Hippocampal formation (tissue), 2 donors: ENCODE results near the gene SOX12.

Source experiments
- DNase-seq, 2 donors: peaks; one replicate each; lab custom pipeline; 2025; lab: John Stamatoyannopoulos, UW

The SOX12 gene

GRCh38 chr20:301886-302848, 23.2 kb upstream of the SOX12 start:
- DNase-seq: no peak

DNA sequence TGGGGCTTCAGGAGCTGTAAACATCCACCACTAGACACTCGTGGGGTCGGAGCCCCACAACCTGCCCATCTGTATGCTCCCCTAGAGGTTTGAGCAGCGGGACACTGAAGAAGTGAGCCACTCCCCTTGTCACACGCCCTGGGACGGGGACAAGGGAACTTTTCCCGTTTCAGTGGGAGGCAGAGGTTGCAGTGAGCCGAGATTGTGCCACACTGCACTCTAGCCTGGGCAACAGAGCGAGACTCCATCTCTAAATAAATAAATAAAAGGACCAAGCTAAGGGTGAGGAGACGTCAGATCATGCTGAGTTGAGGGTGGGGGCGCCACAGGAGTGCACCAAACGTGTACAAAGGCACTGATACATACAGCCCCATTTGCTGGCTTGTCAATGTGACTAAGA, 19.6 kb upstream of the SOX12 start:
- no peak for DNase-seq

DNA sequence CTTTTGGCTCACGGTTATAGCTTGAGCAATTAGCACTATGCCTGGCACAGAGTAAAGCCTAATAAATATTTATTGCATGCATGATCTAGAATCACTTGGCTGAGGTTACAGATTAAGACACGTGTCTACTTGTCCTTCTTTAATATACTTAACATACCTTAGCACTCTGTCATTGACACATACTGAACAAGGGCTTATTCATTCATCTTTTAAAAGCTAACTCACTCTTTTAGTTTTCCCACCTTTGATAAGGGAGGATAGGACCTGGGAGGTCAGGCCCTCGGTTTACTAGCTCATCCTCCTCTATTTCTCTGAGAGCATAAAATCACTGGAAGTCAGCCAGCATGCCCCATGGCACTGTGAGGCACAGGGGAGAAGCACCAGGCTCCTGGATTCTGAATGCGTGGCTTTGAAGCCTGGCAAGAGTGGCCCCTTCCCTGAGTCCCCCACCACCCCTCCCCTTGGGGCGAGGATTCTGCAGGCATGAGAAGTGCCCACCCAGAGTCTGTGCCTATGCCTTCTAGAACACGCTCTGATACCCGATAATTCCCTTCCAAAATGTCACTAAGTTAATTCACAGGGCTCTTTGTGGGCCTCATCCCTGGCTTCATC, 16.8 kb upstream of the SOX12 start:
- no peak for DNase-seq

DNA sequence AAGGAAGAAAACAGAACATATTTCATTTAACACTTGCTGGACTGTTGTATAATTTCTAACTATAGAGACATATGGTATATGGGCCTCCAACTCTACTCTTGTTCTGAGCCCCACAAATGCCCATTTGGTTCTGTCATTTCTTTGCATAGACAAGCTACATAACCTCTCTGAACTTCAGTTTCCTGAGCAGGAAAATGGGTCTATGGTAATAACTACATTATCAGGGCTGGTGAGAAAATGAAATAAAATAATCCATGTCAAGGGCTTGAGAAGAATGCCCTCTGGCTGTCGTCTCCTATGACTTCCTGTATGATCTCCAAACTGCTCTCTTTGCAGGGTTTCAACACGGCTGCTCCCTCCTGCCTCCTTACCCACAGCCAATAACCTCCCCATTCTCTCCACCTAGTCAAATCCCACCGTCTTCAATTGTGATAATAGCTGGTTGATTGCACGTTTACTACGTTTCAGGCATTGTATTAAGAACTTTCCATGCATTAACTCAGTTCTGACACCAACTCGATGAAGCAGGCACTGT, 16.0 kb upstream of the SOX12 start:
- DNase-seq: no peak

- DNase-seq: peak; percentile 98 to 99
These were observed 15.3 kb upstream of the SOX12 start for GRCh38 chr20:309841-310644.

GRCh38 chr20:310645-311044, 14.7 kb upstream of the SOX12 start:
- no peak for DNase-seq

GRCh38 chr20:311609-312008, 13.7 kb upstream of the SOX12 start:
- DNase-seq: no peak

GRCh38 chr20:312067-312466, 13.3 kb upstream of the SOX12 start:
- no peak for DNase-seq

- DNase-seq: no peak
These were observed 12.5 kb upstream of the SOX12 start for GRCh38 chr20:312866-313265.

DNA sequence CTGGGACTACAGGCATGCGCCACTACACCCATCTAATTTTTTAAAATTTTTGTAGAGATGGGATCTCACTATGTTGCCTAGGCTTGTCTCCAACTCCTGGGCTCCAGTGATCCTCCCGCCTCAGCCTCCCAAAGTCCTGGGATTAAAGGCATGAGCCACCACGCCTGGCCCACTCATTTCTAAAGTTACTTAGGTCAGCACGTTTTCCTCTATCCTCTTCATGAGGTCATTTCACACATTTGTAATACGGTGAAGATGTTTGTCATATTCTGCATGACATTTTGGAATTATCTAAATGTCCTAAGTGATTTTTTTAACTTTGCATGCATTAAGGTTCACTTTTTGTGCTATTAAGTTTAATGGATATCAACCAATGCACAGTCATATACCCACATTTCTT, 11.9 kb upstream of the SOX12 start:
- DNase-seq: no peak

DNA sequence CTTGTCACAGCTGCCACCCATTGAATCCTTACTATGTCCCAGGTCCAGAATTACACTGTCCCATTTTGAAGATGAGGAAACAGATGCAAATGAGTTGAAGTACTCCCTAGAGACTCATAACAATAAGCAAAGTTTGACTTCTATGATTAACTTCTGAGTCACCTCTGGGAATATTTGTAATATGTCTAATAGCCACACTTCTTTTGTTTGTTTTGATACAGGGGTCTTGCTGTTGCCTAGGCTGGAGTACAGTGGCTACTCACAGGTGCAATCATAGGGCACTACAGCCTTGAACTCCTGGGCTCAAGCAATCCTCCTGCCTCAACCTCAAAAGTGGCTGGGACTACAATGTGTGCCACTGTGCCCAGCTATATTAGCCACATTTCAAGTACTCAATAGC, 11.4 kb upstream of the SOX12 start:
- no peak for DNase-seq

DNA sequence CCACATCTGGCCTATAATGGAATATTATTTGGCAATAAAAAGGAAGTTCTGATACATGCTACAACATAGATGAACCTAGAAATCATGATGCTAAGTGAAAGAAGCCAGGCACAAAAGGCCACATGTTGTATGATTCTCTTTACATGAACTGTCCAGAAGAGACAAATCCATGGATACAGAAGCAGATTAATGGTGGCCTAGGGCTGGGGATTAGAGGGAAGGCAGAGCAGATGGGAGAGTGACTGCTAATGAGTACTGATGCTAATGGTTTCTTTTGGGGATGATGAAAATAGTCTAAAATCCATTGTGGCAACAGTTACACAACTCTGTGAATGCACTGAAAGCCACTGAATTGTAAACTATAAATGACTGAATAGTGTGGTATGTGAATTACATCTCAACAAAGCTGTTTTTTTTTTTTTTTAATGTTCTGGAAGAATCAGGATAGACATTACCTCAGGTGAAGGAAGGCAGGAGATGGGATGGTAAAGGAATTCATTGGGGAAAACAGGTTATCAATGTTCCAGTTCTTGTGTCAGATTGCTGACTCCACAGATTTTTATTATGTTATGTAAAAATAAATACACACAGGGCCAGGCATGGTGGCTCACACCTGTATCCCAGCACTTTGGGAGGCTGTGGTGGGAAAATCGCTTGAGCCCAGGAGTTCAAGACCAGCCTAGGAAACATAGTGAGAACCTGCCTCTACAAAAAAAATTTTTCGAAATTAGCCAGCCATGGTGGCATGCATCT, 8.9 kb upstream of the SOX12 start:
- no peak for DNase-seq

- peak; percentile 70 to 79 for DNase-seq
These were observed 941 bp upstream of the SOX12 start for GRCh38 chr20:324177-325044.

DNA sequence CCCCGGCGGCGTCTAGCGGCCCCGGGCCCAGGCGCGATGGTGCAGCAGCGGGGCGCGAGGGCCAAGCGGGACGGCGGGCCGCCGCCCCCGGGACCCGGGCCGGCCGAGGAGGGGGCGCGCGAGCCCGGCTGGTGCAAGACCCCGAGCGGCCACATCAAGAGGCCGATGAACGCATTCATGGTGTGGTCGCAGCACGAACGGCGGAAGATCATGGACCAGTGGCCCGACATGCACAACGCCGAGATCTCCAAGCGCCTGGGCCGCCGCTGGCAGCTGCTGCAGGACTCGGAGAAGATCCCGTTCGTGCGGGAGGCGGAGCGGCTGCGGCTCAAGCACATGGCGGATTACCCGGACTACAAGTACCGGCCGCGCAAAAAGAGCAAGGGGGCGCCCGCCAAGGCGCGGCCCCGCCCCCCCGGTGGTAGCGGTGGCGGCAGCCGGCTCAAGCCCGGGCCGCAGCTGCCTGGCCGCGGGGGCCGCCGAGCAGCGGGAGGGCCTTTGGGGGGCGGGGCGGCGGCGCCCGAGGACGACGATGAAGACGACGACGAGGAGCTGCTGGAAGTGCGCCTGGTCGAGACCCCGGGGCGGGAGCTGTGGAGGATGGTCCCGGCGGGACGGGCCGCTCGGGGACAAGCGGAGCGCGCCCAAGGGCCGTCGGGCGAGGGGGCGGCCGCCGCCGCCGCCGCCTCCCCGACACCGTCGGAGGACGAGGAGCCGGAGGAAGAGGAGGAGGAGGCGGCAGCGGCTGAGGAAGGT, 715 bp downstream of the SOX12 start:
- DNase-seq: peak; percentile 57 to 62

DNA sequence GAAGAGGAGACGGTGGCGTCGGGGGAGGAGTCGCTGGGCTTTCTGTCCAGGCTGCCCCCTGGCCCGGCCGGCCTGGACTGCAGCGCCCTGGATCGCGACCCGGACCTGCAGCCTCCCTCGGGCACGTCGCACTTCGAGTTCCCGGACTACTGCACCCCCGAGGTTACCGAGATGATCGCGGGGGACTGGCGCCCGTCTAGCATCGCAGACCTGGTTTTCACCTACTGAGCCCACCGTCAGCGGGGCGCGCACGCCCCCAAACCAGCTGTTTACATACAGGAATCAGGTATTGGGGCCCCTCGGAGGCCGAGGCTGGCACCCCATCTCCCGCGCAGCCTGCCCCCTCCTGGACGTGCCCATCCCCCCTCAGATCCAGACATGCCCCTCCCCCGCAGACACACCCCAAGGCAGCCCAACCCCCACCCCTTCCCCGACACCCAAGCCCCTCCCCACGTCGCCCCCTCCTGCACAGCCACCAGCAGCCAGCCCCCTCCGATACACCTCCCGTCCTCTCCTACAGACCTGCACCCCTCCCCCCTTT, 1.4 kb downstream of the SOX12 start:
- DNase-seq: no peak

DNA sequence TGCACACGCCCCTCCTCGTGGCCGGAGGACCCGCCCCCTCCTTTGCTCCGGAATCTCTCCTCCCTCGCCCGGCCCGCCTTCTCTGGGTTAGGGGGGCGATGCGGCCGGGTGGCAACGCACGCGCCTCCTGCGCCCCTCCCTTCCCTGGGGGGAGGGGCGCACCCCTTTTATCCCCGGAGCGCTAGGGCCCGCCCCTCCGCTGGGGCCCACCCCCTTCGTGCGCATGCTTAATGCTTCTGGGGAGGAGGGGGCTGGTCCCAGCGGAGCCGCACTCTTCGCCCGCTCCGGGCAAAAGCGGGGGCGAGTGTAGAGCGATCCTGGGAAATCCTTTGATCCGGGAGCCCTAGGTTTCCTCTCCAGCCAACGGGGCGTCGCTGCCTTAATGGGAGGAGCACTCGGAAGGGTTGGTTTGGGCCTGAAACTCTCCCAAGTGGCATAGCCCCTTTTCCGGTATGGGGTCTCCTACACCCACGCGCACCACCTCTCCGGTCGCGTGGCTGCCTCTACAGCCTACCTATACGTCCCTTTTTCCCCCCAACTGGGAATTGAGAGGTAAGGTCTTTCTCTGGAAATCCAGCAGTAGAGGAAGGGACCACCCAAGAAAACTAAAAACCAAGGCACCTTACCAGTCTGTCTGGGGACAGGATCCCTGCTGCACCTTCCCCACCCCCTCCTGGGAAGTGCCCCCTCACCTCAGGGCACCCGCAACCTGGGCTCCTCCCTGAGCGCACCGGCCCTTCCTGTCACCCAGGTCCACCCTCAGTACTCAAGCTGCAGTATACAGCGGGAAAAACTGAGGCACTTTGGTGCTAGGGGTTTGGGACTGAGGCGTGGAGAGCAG, 2.1 kb downstream of the SOX12 start:
- peak; percentile 84 to 85 for DNase-seq

DNA sequence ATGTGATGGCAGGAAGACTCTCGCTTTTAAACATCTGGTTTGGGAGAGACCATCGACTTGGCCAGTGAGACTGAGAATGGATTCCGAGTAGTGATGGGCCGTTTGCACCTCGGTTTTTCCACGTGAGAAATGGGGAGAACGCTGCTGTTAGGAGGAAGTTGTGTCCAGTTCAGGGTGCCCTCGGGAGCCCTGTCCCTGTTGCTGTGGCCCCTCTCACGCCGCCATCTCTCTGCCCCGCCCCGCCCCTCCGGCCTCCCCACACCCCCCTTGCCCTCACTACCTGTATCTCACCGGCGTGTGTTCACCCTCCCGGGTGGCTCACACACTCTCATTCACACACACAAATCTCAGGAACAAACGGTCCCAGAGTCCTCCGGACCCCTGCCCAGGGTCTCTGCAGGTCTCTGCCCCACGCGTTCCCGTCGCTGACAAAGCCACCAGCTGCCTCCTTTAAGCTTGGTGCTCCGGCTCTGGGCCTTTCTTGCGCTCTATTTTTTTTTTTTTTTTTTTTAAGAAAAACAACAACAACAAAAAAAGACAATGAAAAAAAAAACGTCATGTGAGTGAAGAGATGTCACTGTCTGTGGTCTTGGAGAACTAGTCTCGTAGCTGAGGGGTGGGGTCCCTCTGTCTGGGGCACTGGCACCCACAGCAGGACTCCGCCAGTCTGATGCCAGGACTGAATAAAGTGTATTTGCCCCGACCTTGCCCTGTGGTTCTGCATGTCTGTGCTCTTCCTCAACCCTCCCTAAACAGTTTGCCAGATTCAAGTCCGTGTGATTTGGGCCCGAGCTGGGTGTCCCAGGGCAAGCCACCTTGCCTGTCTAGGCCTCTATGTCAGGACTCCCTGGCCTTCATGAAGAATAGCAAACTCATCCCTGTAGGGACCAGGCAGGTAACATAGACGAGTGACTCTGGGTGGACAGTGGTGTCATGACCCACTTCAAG, 2.9 kb downstream of the SOX12 start:
- no peak for DNase-seq
